ENCODE results near the gene FOXJ1. TPM values are rescaled to one million over a fixed set of nuclear protein-coding genes. Genes with fewer than 3 reads are reported as not detected.

FOXJ1 gene
- total and polyA plus RNA-seq, 2 of the 8 experiments (the other 6 are each of a cell fraction or from before 2014, with no cell fraction given) = 4.7 to 5.4 TPM

DNA sequence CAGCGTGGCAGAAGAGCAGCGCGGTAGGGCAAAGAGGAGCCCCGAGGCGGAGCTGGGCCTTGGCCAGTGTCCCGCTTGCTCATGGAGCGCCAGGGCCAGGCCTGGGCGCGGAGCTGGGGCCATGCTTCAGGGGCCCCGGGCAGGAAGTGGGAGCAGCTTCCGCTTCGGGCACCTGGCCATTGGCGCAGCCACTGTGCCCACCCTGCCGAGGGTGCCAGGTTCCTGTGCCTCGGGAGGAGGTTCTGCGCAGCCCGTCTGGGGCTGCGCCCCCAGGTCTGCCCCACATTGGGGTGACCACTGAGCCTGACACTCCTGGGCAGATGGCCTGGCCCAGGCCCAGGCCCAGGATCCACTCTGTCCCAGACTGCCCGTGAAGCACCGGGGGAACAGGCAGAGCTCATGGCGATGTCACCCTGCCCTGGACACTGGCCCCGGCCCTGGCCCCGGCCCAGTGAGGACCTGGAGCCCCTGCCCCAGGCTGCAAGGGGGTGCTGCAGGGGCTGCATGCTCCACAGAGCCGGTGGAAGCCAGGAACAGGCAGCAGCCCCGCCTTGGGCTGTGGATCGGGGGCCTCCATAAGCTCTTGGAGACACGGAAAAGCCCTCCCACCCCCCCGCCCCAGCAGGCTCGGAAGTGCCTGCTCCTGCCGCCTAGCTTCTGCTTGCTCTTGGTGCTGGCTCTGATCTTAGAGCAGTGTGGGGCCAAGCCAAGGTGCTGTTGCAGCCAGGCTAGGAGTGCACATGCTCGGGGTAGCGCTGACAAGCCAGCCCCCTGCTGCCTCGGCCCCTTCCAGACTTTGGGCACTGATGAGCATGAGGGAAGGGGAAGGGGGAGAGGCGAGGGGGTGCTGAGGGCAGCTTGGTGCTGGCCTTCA lies 35.9 kb upstream of the FOXJ1 start (continued):
- TF ChIP-seq, protein P1, sequence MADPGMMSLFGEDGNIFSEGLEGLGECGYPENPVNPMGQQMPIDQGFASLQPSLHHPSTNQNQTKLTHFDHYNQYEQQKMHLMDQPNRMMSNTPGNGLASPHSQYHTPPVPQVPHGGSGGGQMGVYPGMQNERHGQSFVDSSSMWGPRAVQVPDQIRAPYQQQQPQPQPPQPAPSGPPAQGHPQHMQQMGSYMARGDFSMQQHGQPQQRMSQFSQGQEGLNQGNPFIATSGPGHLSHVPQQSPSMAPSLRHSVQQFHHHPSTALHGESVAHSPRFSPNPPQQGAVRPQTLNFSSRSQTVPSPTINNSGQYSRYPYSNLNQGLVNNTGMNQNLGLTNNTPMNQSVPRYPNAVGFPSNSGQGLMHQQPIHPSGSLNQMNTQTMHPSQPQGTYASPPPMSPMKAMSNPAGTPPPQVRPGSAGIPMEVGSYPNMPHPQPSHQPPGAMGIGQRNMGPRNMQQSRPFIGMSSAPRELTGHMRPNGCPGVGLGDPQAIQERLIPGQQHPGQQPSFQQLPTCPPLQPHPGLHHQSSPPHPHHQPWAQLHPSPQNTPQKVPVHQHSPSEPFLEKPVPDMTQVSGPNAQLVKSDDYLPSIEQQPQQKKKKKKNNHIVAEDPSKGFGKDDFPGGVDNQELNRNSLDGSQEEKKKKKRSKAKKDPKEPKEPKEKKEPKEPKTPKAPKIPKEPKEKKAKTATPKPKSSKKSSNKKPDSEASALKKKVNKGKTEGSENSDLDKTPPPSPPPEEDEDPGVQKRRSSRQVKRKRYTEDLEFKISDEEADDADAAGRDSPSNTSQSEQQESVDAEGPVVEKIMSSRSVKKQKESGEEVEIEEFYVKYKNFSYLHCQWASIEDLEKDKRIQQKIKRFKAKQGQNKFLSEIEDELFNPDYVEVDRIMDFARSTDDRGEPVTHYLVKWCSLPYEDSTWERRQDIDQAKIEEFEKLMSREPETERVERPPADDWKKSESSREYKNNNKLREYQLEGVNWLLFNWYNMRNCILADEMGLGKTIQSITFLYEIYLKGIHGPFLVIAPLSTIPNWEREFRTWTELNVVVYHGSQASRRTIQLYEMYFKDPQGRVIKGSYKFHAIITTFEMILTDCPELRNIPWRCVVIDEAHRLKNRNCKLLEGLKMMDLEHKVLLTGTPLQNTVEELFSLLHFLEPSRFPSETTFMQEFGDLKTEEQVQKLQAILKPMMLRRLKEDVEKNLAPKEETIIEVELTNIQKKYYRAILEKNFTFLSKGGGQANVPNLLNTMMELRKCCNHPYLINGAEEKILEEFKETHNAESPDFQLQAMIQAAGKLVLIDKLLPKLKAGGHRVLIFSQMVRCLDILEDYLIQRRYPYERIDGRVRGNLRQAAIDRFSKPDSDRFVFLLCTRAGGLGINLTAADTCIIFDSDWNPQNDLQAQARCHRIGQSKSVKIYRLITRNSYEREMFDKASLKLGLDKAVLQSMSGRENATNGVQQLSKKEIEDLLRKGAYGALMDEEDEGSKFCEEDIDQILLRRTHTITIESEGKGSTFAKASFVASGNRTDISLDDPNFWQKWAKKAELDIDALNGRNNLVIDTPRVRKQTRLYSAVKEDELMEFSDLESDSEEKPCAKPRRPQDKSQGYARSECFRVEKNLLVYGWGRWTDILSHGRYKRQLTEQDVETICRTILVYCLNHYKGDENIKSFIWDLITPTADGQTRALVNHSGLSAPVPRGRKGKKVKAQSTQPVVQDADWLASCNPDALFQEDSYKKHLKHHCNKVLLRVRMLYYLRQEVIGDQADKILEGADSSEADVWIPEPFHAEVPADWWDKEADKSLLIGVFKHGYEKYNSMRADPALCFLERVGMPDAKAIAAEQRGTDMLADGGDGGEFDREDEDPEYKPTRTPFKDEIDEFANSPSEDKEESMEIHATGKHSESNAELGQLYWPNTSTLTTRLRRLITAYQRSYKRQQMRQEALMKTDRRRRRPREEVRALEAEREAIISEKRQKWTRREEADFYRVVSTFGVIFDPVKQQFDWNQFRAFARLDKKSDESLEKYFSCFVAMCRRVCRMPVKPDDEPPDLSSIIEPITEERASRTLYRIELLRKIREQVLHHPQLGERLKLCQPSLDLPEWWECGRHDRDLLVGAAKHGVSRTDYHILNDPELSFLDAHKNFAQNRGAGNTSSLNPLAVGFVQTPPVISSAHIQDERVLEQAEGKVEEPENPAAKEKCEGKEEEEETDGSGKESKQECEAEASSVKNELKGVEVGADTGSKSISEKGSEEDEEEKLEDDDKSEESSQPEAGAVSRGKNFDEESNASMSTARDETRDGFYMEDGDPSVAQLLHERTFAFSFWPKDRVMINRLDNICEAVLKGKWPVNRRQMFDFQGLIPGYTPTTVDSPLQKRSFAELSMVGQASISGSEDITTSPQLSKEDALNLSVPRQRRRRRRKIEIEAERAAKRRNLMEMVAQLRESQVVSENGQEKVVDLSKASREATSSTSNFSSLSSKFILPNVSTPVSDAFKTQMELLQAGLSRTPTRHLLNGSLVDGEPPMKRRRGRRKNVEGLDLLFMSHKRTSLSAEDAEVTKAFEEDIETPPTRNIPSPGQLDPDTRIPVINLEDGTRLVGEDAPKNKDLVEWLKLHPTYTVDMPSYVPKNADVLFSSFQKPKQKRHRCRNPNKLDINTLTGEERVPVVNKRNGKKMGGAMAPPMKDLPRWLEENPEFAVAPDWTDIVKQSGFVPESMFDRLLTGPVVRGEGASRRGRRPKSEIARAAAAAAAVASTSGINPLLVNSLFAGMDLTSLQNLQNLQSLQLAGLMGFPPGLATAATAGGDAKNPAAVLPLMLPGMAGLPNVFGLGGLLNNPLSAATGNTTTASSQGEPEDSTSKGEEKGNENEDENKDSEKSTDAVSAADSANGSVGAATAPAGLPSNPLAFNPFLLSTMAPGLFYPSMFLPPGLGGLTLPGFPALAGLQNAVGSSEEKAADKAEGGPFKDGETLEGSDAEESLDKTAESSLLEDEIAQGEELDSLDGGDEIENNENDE (IDR thresholded peaks at IDR 0.05; ENCODE audit: insufficient replicate concordance, low read length) = no peak
- TF ChIP-seq BRCA1 (IDR thresholded peaks at IDR 0.05; ENCODE audit: low read depth, low read length) = no peak
- no peak for TF ChIP-seq FOSL1 (IDR thresholded peaks at IDR 0.05; ENCODE audit: insufficient read depth, low read depth, low read length)
- no peak for TF ChIP-seq RXRA (IDR thresholded peaks at IDR 0.05; ENCODE audit: insufficient read depth, low read depth, low read length)

Measured in H1 (cell line).